GM10266 (cell line): ENCODE data around the gene NLRP1.

Experiments used
- DNase-seq: peaks from one replicate; pipeline ENCODE4 v3.0.0; 2012; ENCODE audit errors: extremely low spot score
- TF ChIP-seq, protein P1 (sequence below): IDR thresholded peaks from 2 replicates; pipeline ENCODE4 v1.5.1; 2012; ENCODE audit warnings: mild to moderate bottlenecking, low read depth; ENCODE audit not compliant: control insufficient read depth, insufficient read depth; ENCODE audit errors: missing control alignments

NLRP1 gene

DNA sequence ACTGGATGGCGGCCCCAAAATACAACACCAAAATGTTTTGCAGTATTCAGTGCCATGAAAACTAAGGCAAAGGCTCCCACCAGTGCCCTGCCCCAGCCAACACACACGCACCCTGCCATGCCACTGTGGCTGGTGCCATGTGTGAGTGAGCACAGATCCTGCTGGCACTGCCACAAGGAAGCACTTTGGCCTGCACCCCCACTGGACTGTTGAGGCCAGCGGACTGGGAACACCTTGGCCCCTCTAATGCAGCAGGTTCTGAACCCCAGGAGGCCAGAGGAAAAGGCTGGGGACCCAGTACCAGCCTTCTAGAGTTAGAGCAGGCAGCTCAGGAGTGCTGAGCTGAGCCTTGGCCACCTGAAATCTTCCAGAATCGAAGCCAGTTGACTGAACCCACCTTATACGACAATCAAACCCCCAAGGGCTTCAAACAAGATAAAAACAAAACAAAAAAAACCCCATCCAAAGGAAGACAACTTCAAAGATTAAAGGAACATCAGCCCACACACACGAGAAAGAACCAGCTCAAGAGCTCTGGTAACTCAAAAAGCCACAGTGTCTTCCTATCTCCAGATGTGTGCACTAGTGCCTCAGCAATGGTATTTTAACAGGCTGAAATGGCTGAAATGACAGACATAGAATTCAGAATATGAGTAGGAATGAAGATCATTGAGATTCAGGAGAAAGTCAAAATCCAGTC, 21.5 kb downstream of the NLRP1 start:
- DNase-seq: no peak
- TF ChIP-seq, protein P1, sequence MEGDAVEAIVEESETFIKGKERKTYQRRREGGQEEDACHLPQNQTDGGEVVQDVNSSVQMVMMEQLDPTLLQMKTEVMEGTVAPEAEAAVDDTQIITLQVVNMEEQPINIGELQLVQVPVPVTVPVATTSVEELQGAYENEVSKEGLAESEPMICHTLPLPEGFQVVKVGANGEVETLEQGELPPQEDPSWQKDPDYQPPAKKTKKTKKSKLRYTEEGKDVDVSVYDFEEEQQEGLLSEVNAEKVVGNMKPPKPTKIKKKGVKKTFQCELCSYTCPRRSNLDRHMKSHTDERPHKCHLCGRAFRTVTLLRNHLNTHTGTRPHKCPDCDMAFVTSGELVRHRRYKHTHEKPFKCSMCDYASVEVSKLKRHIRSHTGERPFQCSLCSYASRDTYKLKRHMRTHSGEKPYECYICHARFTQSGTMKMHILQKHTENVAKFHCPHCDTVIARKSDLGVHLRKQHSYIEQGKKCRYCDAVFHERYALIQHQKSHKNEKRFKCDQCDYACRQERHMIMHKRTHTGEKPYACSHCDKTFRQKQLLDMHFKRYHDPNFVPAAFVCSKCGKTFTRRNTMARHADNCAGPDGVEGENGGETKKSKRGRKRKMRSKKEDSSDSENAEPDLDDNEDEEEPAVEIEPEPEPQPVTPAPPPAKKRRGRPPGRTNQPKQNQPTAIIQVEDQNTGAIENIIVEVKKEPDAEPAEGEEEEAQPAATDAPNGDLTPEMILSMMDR: no peak

DNA sequence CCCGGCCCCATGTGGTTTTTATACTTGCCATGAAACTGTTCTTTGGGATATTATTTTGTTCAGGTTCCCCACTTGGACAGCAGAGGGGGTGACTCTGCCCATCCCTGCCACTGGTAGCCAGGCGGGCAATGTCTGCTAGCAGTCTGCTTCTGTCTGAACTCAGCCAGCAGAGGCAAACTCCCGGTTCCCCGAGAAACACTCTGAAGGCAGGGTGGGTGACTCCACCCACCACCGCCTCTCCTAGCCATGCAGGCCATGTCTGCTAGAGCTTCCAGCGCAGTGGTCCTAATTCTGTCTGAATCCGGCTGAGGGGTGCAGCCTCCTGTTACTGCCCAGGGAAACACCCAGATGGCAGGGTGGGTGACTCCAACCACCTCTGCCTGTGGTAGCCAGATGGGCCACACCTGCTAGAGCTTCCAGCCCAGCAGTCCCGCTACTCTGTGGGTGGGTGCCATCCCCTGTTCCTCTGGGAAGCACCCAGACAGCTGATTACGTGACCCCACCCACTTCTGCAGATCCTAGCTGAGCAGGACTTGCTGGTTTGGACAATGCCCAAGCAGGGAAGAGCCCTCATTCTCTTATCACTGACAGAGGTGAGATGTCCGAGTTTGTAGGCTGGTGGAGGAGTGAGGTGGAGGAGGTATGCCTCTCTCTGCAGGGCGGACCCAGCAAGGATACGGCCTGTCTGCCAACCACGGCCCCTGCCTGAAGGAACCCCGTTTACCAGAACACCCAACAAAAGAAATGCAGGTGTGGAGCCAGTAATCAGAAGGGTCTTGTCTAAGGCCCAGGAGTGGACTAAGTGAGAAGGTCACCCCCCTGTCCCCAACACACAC, 22.4 kb downstream of the NLRP1 start:
- no peak for DNase-seq
- TF ChIP-seq, protein P1: no peak

DNA sequence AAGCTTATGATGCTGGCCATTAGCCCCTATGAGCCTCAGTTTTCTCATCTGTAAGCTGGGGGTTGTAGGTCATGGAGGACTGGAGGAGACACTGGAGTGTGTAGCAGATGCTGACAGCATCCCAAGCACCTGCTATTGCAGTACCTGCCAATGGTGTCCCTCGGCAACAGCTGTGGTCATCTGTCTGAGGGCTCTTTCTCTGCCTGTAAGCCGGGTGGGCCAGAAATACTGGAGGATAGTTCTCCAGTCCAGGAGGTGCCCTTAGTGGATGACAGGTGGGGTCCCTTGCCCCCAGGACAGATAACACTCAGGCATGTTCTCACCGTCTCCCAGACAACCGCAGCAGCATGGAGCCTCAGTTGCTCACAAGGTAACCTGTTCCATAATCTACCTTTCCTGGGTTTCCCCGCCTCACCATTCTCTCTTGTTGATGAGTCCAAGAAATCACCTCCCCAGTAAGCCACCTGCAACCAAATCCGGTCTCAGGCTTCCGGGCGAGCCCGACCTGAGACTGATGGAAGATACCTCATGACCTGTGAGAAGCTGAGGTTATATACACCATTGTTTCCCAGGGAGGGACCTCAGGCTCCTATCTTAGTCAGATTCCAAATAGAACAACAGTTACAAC, 23.8 kb downstream of the NLRP1 start:
- DNase-seq: no peak
- TF ChIP-seq, protein P1: no peak

DNA sequence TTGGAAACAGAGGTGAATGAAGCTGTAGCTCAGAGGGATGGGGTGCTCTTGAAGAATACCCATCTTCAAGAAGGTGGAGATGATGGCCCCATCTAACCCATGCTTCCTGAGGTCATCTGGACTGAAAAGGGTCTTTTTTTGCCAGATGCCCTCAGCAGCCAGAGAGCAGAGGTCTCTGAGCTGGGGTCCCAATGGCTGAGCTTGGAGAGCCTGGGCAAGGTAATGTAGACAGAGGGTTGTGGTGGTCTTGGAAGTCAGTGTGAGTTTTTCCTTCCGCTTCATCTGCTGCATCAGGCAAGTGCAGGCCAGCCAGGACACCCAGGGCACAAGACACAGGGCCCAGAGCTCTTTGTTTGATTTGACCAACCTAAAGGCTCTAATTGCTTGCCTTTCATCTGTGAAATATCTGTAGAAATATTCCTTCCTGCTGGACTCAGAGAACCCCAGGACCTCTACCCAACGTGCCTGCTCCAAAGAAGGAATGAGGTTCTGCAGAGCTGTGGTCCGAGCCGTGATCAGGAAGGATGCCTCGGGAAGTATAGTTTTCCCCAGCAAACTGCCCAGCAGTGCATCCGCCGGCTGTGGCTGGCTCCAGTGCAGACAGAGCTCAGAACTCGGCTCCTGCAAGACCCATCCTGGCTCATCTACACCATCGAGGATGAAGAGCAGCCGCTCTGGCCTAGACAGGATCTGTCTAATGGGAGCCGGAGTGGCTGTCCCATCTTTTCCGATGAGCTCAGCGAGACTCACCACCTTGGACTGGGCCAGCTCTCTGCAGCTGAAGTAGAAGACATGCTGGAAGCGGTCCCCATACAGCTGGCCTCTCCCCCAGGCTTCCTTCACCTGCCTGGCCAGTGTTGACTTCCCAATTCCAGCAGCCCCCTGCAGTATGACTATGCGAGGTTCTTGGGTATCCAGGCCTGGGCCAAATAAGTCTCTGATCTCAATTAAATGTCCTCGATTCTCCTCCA, 25.2 kb downstream of the NLRP1 start:
- TF ChIP-seq, protein P1: no peak
- no peak for DNase-seq

DNA sequence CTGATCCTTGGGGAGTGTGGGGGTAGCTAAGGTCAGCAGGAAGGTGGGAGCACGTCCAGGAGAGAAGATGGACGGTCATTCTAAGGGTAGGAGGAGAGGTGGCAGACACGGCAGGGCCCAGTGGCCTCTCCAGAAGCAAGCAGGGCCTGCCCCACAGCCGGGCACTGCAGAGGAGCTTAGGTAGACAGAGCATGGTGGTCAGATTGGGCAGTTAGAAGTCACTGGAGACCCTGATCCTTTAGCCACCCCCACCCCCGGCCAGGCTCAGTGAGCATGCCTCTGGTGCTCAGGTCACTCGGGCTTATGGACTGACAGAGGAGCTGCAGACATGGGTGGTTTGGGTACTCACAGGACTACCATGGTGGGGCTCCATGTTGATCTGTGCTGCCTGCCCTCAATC, 26.3 kb downstream of the NLRP1 start:
- TF ChIP-seq, protein P1: no peak
- DNase-seq: no peak

DNA sequence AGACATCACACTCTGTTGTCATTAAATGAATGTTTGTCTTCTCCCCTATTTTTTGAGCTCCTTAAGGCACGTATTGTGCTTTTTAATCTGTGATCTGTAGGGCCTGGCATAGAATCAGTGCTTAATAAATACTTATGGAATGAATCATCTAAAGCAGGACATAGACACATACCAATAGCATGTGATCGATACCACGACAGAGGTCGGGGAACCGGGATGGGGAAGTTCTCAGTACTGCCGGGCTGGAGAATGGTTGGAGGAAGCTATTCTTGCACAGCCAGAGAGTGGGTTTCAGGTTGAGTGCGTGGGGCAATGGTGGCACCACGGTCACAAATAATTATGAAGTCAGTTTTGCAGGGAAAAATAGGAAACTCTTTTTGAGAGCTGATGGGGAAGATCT, 26.8 kb downstream of the NLRP1 start:
- TF ChIP-seq, protein P1: no peak
- DNase-seq: no peak
